GM18511 (cell line): ENCODE measurements around the gene EFHD1.

Source experiments
- ATAC-seq: cut with Tn5 transposase; IDR thresholded peaks from one replicate; pipeline ENCODE4 v1.9.1; 2021; ENCODE audit warnings: mild to moderate bottlenecking, moderate library complexity; ENCODE audit not compliant: unreplicated experiment

Gene EFHD1, protein sequence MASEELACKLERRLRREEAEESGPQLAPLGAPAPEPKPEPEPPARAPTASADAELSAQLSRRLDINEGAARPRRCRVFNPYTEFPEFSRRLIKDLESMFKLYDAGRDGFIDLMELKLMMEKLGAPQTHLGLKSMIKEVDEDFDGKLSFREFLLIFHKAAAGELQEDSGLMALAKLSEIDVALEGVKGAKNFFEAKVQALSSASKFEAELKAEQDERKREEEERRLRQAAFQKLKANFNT

DNA sequence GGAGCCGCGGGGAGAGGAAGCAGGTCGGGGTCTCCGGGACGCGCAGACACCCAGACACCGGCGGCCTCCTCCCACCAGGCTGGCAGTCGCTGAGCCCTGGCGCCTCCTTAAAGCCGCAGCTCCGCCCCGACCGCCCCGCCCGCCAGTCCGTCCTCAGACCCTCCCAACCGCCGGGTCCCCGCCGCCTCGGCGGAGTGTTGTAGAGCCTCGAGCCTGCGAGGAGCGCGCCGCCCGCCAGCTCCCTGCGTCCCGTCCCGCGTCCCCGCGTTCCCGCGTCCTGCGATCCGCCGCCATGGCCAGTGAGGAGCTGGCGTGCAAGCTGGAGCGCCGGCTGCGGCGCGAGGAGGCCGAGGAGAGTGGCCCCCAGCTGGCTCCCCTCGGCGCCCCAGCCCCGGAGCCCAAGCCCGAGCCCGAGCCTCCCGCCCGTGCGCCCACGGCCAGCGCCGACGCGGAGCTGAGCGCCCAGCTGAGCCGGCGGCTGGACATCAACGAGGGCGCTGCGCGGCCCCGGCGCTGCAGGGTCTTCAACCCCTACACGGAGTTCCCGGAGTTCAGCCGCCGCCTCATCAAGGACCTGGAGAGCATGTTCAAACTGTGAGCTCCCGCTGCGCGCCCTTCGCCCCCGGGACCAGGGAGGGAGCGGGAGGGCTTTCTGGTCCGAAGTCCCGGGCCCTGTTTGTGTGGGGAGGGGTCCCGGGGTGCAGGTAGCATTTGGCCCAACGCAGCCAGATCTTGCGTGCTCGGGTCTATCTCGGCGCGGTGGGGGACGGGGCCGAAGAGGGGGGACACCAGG lies at the start of gene EFHD1:
Gene EFHD1 (plus strand): TSS at position 192 of the 793 bp plus-strand sequence. CDS start 101 bp downstream, at position 293.
- ATAC-seq = no peak

DNA sequence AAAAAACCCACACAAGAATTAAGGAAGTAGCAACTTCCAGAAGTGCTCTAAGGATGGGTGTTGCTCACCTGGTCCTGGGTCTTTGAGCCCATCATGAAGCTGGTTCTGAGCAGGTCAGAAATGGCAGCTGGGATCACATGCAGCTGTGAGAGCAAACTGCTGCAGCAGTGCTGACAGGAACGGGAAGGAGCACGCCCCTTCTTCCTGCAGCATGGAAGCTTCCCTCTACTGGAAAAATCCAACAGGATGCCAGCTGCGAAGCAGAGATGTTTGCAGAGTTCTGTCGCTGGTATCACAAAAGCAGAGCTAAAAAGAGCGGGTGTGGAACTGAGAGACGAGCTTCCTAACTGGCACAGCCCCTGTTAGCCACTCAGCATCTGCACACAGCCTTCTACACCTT lies 49.2 kb upstream of the EFHD1 start:
- ATAC-seq = no peak

DNA sequence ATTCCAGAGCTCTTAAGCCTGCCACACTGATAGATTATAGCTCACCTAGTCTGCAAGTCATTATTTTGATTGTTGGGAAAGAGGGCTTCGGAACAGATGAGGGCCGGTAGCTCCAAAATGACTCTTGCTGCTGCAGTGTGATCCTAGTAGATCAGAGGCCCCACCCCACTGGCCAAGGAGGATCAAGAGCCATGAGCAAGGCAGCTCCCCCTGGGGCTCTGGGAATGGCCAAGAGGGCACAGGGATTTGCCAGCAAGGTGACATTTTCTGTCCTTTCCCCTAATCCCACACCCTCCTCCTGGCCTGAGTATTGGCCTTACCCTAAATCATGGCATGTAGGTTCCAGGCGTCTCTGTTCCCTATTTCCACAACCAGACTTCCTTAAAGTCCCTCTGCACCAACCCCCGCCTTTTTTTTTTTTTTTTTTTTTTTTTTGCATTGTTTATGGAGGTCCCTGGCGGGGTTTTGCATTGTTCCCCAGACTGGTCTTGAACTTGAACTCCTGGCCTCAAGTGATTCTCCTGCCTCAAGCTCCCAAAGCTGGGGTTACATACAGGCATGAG lies 46.4 kb upstream of the EFHD1 start:
- ATAC-seq = no peak

DNA sequence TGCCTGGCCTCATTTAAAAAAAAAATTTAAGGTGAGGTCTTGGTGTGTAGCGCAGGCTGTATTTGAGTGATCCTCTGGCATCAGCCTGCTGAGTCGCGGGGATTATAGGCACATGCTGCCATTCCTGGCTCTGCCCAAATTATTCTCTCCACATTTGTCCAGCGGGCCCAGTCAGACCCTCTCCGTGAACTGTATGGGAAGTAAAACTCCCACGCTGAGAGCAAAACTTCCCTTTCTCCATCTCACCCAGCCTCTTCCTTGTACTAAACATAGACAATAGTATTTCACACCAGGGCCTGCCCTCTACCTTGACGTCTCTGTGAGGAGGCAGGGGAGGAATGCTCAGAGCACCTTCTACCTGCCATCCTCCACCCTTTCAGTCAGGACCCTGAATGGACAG lies 45.9 kb upstream of the EFHD1 start:
- ATAC-seq = no peak

DNA sequence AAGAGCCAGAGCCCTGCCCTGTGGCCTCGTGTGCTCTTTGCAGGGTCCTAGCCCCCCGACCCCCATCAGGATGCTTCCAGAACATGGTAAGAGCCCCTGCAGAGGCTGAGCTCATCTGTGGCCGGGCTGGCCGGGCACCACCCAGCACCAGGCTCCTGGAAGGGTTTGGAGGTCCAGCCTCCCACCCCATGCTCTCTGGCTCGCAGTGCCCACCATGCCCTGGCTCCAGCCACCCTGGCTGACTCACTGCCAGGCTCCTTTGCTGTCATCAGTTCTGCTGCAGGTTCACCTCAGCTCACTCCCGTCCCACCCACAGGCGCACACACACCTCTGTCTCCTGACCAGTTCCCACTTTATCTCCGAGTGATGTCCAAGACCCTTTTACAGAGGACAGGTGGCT lies 45.4 kb upstream of the EFHD1 start:
- ATAC-seq = no peak

DNA sequence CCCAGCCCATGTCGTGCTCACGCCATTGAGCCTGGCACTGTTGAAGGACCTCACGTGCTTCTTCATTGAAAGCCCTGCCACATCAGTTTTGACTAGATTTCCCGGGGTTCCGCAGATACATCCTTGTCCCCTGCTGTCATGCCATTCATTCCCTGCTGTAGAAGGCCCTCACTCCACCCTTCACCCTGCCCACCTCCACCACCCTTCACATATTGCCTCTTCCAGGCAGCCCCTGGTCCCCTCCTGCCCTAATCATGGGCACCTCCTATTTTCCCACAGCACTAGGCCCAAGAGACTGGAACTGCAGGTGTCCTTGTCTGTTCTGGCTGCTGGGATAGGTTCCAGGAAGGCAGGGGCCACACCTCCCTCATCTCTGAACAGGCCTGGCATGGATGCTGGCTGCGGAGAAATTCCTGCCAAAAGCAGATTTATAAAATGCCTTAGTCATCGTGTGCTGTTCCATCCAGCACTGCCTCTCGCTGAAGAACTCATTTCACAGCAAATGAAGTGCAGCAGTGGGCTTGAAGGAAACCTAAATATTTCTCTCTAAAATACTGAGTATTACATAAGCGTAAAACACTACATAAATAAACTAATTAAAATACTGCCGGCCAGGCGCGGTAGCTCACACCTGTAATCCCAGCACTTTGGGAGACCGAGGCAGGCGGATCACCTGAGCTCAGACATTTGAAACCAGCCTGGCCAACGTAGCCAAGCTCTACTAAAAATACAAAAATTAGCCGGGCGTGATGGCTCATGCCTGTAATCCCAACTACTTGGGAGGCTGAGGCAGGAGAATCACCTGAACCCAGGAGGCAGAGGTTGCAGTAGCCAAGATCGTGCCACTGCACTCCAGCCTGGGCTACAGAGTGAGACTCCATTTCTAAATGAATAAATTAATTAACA lies 44.5 kb upstream of the EFHD1 start:
- no peak for ATAC-seq

DNA sequence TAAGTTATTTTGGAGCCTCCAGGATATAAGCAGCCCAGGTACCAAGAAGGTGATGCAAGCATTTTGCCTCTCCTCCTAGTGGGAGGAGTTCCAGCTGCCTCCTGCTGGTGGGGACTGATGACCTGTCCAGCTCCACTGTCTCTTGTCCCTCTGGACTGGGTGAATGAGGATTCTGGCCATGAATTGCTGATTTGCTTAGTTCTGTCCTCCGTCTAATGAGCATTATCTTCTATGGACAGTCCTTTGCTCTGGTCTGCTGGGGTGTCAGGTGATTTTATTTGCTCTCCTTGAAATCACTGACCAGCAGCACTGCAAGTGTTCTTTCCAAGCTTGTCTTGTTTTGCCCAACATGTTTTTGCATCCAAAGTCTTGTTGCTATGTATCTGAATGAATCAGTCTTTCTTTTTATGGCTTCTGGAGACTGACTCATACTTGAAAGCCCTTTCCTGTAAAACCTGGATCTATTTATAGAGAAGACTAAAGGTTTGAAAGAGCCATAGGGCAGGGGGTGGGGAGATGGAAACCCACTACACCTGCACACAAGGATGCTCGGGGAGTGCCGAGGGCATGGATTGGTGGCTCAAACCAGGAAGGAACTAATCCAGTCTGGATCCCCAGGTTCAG lies 40.5 kb upstream of the EFHD1 start:
- no peak for ATAC-seq

DNA sequence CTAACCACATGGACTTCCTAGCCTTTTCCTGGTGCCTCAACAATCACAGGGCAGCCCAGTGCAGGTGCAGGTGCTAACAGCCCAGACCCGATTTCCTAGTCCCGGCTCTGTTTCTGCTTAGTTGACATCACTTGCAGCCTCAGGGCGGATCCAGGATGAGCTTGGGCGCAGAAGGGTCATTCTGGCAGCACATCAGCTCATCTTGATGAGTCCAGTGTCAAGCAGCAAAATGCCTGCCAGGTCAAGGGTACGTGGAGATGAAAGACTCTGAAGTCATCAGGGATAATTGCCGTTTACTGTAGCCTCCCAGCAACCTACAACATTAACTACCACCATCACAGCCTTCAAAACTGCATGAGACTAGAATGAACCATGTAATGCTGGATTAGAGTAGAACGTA lies 39.4 kb upstream of the EFHD1 start:
- ATAC-seq = no peak

DNA sequence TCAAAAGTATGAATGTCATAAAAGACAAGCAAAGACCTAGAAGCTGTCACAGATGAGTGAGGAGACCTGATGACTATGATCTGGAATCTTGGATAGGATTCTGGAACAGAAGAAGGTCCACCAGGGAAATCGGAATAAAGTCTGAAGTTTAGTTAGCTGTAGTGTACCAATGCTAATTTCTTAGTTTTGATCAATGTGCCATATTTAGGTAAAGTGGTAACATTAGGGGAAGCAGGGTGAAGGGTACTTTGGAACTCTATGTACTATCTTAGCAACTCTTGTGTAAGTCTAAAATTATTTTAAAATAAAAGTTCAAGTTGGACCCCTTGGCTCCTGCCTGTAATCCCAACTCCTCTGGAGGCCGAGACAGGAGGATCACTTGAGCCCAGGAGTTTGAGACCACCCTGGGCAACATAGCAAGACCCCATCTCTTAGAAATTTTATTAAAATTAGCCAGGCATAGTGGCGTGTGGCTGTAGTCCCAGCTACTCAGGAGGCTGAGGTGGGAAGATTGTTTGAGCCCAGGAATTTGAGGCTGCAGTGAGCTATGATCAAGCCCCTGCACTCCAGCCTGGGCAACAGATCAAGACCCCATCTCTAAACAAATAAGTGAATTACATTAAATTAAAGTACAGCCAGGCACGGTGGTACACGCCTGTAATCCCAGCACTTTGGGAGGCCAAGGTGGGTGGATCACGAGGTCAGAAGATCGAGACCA lies 35.9 kb upstream of the EFHD1 start:
- no peak for ATAC-seq

DNA sequence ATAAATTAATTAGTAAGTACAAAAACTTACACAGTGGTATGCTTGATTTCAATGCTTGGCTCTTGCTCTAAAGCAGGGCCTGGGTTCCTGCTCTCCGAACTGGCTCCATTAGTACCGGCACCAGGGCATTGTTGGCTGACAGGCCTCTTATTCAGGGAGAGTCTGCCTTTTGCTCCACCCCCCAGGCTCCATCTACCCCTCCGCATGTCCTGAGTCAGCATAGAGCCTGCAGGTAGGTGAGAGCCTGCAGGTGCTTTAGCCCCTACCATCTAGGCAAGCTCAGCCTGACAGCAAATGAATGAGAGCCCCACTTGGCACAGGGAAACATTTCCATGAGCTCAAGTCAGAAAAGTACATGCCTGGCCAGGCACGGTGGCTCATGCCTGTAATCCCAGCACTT lies 35.1 kb upstream of the EFHD1 start:
- ATAC-seq = no peak

DNA sequence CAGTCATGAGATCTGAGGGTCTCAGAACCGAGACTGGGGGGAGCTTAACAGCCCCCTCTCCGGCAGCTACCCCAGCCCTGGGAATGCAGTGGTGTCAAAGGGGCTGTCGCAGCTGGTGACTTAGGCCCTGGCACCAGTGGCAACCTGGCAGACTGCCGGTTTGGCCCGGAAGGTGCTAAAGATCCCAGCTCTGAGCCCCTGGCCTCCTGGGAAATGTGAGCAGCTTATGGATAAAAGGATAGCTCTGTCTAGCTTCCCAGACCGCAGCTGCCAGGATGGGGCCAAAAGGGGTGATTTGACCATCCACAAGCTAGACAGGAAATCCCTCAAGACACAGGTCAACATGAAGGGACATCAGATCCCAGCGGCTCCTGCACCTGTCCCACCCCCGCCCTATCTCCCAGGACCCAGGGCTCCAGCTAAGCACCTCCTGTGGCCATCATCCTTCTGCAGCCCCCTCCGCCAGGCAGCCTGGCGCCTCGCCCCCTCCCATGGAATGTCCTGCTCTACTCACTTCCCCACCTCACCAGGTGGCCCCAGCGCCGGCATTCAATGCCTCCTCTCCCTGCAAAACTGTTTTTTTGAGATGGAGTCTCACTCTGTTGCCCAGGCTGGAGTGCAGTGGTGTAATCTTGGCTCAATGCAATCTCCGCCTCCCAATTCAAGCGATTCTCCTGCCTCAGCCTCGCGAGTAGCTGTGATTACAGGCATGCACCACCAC lies 33.2 kb upstream of the EFHD1 start:
- ATAC-seq = no peak

DNA sequence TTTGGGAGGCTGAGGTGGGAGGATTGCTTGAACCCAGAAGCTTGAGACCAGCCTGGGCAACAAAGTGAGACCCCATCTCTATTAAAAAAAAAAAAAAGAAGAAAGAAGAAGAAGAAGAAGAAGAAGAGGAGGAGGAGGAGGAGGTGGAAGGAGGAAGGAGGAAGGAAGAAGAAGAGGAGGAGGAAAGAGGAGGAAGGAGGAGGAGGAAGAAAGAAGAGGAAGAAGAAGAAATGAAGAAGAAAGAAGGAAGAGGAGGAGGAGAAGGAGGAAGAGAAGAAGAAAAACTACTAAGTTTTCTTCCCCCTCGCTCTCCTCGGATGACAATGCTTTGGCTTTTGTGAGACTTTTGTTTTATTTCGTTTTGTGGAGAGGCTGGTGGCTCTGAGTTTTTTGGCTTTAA lies 30.1 kb upstream of the EFHD1 start:
- no peak for ATAC-seq

DNA sequence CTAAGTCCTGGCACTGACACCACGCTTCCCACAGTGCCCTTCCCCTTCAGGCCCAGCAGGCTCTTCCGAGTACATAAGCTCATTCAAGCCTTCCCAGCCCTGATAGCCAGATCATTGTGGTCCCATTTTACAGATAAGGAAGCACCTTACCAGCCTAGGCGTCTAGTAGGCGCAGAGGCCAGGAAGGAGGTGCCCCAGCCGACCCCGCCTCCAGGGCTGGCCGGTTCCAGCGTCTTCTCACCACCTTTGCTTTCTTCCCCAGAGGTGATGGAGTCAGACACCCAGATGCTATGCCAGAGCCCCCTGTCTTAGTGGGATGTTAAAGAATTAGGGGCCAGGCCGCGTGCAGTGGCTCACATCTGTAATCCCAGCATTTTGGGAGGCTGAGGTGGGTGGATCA lies 28.9 kb upstream of the EFHD1 start:
- no peak for ATAC-seq

DNA sequence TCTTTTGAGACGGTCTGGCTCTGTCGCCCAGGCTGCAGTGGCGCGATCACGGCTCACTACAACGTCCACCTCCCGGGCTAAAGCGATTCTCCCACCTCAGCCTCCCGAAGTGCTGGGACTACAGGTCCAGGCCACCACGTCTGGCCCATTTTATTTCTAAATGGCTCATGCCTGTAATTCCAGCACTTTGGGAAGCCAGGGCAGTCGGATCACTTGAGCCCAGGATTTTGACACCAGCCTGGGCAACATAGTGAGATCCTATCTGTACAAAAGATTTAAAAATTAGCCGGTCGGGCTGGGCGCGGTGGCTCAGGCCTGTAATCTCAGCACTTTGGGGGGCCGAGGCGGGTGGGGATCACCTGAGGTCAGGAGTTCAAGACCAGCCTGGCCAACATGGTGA lies 26.4 kb upstream of the EFHD1 start:
- no peak for ATAC-seq

DNA sequence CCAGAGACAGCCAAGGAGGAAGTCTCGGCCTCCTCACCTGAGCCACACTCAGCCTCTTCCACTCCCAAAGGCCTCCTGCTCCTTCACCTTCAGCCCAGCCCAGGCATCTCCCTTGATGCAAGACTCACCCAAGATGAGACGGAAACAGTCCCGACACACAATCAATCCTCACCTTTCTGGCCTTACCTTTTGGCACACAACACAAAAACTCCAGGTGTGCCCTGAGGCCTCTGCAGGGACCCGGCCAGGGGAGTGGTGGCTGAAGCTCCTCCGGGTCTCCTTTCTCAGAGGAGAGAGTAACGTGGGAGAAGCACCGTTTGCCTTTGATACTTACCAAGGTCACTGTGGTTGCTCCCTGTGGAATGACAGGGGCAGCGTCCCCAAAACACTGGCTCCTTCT lies 23.8 kb upstream of the EFHD1 start:
- no peak for ATAC-seq

DNA sequence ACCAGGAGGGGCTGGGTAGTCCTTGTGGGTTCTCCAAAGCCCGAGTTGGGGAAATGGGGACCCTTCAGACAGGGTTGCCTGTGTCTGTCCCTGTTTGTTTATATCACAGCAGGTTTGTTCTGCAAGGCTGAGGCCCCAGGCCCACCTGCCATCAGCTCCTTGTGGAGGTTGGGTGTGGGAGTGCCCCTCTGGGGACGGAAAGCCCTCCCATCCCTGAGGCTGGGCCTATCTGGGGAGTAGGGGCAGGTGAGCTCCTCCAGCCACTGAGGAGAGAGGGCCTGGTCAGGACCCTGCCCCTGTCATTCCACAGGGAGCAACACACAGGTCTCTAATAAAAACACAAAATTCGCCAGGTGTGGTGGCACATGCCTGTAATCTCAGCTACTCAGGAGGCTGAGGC lies 23.3 kb upstream of the EFHD1 start:
- no peak for ATAC-seq

DNA sequence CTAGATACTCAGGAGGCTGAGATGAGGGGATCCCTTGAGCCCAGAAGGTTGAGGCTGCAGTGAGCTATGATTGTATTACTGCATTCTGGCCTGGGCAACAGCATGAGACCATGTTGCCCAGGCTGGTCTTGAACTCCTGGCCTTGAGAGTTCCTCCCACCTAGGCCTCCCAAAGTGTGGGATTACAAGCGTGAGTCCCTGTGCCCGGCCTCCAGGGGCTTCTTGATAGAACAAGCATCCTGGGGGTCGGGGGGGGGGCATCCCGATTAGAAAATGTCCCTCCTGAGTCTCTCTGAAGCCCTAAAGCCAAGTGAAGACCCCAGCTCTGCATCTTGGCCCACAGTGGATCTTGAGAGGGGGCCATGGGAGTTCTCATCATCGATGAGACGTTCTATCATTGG lies 22.3 kb upstream of the EFHD1 start:
- no peak for ATAC-seq

DNA sequence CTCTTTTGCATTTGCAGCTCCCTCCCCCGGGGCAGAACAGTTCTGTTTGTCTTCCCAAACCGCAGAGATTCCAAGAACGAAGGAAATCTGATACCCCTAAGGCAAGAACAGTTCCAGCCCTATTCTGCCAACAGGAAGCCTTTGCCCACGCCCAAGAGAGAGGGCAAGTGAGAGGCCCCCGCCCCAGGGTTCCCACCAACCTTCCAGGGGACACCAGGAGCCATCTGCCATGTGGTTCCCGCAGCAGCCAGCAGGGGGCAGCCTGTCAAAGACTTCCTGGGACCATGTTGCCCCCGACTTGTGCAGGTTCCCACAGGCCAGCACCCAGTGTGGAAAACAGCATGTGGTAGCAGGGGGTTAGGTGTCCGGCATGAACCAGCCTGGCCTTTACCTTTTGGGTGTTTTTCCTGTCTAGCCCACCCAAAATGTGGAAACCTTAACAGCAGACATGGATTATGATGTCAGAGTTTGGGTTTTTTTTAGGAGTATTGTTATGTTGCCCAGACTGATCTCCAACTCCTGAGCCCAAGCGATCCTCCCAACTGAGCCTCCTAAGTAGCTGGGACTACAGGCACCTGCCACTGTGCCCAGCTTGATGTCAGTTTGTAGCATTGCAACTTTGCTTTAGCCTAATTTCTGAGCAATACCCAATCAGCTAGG lies 21.7 kb upstream of the EFHD1 start:
- ATAC-seq = no peak

DNA sequence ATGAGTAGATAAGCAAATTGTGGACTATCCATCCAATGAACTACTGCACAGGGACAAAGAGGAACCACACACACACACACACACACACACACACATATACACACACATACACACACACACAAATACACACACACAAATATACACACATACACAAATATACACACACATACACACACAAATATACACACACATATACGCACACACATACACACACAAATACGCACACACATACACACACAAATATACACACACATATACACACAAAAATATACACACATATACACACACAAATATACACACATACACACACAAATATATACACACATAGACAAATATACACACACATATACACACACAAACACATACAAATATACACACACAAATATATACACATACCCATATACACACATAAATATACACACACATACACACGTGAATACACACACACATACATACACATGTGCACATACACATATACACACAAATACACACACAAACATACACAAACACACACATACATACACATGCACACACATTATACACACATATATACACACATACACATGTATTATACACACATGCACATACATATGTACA lies 19.8 kb upstream of the EFHD1 start:
- no peak for ATAC-seq
